ENCODE data around the gene SLITRK3. TPM values are rescaled to one million over a fixed set of nuclear protein-coding genes. Genes with fewer than 3 reads are reported as not detected.

SLITRK3 gene
- total and polyA plus RNA-seq, 2 of the 13 experiments (the other 11 are each of a cell fraction or from before 2014, with no cell fraction given): not detected

DNA sequence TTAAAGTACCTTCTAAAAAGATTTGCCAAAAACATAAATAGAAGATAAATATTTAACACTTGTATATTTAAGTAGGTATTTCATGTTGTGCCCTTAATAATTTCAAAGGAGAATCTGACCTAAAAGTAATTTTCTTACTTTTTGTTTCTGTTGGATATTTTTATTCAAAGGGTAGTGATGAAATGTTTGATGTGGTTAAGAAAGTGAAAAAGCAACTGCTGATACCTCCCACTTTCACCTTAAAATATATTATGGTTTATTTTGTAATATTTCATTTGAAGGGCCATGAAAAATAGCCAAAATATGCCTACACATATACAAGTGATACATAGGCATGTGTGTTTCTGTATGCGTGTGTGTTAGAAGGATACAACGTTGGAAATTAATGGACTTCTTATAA lies 5.8 kb upstream of the SLITRK3 start (continued):
- TF ChIP-seq HNRNPUL1 (IDR thresholded peaks at IDR 0.05; ENCODE audit: low read depth, low read length) (no peak), ARID2 (CRISPR knock-in tag; IDR thresholded peaks at IDR 0.05; ENCODE audit: borderline replicate concordance) (no peak), ZNF768 (CRISPR knock-in tag; IDR thresholded peaks at IDR 0.05) (no peak), DNMT3B (CRISPR knock-in tag; conservative IDR thresholded peaks at IDR 0.05) (no peak), EZH2 (conservative IDR thresholded peaks at IDR 0.05; ENCODE audit: low read depth, low read length) (no peak)

DNA sequence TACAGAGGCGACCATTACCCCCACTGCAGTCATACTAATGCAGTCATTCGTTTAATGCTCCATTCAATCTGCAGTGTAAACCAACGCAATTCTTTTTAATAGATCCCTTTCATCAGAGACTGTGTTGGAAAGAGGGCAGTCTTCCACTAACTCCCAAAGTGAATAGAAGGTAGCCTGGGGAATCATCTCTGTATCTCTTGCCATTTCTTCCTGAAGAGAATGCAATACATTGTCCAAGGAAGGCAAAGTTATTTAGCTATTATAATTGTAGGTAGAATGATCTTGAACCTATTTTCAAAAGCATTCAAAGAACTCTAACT lies 1.3 kb upstream of the SLITRK3 start:
- intact Hi-C loops (cut with micrococcal nuclease; ENCODE audit: unreplicated experiment): no loop called here
- in situ Hi-C loops (cut with HindIII; ENCODE audit: extremely low pct_ligation_motif_present, low pct_unique_long_range_greater_than_20kb): no loop called here
- 4% methylated on average over 3 of the region's 3 CpGs for WGBS (ENCODE audit: low lambda C conversion rate)
- no TSS peak for BruUV-seq (replicated peaks)
- ChIA-PET POLR2A (no interaction called here), CTCF (ENCODE audit: low intra/inter-chr PET ratio, low total read pairs) (no interaction called here)
- Histone ChIP-seq H3K27me3 (ENCODE audit: control insufficient read depth in 1 of 2, insufficient read depth in 2 of 2, low read length in 2 of 2) (peaks cover 5 to 38% of the 10 kb centered on the region in 2 experiments; a peak in 4 of 5 replicates), H3K36me3 (replicated peaks in 1 of 2; ENCODE audit: control insufficient read depth in 1 of 2, insufficient read depth in 2 of 2, low read length in 2 of 2) (no peaks in the 10 kb centered on the region), H3K27ac (ENCODE audit: extremely low read length, insufficient read depth, low read length) (no peak overlapping the region), H3K79me2 (ENCODE audit: insufficient read depth, low read length) (no peaks in the 10 kb centered on the region), H3K9ac (ENCODE audit: insufficient read depth, low read depth, low read length) (no peak overlapping the region), H3K4me1 (ENCODE audit: insufficient read depth, low read length) (no peaks in the 10 kb centered on the region; the same call in 1 of the 2 replicates), H3K4me2 (ENCODE audit: low read depth, low read length) (no peak overlapping the region), H3K4me3 (replicated peaks in 1 of 3; ENCODE audit: insufficient read depth in 1 of 3, low read depth in 2 of 3, low read length in 3 of 3) (no peak overlapping the region), H3K9me3 (ENCODE audit: low read length) (no peaks in the 10 kb centered on the region), H4K20me1 (ENCODE audit: insufficient read depth, low read length) (no peaks in the 10 kb centered on the region), H2AFZ (ENCODE audit: low read length) (no peak overlapping the region)
- TF ChIP-seq MTA3 (CRISPR knock-in tag; IDR thresholded peaks at IDR 0.05) (no peak), MIXL1 (CRISPR knock-in tag; IDR thresholded peaks at IDR 0.05) (no peak), SOX5 (CRISPR knock-in tag; IDR thresholded peaks at IDR 0.05; ENCODE audit: borderline replicate concordance) (no peak), ATF1 (CRISPR knock-in tag; IDR thresholded peaks at IDR 0.05) (no peak), HHEX (CRISPR knock-in tag; IDR thresholded peaks at IDR 0.05) (no peak), TBP (CRISPR knock-in tag; IDR thresholded peaks at IDR 0.05) (no peak), ASH2L (IDR thresholded peaks at IDR 0.05; ENCODE audit: insufficient read length, low read depth, low read length) (no peak), ZNF644 (CRISPR knock-in tag; IDR thresholded peaks at IDR 0.05; ENCODE audit: low read depth) (no peak)
- TF ChIP-seq, protein P1, sequence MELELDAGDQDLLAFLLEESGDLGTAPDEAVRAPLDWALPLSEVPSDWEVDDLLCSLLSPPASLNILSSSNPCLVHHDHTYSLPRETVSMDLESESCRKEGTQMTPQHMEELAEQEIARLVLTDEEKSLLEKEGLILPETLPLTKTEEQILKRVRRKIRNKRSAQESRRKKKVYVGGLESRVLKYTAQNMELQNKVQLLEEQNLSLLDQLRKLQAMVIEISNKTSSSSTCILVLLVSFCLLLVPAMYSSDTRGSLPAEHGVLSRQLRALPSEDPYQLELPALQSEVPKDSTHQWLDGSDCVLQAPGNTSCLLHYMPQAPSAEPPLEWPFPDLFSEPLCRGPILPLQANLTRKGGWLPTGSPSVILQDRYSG (CRISPR knock-in tag; IDR thresholded peaks at IDR 0.05): no peak
- TF ChIP-seq, protein P2, sequence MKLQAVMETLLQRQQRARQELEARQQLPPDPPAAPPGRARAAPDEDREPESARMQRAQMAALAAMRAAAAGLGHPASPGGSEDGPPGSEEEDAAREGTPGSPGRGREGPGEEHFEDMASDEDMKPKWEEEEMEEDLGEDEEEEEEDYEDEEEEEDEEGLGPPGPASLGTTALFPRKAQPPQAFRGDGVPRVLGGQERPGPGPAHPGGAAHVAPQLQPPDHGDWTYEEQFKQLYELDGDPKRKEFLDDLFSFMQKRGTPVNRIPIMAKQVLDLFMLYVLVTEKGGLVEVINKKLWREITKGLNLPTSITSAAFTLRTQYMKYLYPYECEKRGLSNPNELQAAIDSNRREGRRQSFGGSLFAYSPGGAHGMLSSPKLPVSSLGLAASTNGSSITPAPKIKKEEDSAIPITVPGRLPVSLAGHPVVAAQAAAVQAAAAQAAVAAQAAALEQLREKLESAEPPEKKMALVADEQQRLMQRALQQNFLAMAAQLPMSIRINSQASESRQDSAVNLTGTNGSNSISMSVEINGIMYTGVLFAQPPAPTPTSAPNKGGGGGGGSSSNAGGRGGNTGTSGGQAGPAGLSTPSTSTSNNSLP (IDR thresholded peaks at IDR 0.05; ENCODE audit: low read depth, low read length): no peak
- TF ChIP-seq, protein P3, sequence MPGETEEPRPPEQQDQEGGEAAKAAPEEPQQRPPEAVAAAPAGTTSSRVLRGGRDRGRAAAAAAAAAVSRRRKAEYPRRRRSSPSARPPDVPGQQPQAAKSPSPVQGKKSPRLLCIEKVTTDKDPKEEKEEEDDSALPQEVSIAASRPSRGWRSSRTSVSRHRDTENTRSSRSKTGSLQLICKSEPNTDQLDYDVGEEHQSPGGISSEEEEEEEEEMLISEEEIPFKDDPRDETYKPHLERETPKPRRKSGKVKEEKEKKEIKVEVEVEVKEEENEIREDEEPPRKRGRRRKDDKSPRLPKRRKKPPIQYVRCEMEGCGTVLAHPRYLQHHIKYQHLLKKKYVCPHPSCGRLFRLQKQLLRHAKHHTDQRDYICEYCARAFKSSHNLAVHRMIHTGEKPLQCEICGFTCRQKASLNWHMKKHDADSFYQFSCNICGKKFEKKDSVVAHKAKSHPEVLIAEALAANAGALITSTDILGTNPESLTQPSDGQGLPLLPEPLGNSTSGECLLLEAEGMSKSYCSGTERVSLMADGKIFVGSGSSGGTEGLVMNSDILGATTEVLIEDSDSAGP (CRISPR knock-in tag; IDR thresholded peaks at IDR 0.05; ENCODE audit: borderline replicate concordance): no peak
- ATAC-seq (no peak), FAIRE-seq (no peak), DNase-seq (ENCODE audit: low spot score) (no peak)

All from HepG2 (cell line).